ENCODE measurements around the gene DDX54. TPM values are rescaled to one million over a fixed set of nuclear protein-coding genes. Genes with fewer than 3 reads are reported as not detected.
"Not testable (repeated sequence)": the region's sequence is repeated elsewhere in the genome, so short reads cannot be mapped to it uniquely, and the experiment has no call there.

Gene DDX54
- total RNA-seq, 1 donor from 2014 or later: 122 TPM

DNA sequence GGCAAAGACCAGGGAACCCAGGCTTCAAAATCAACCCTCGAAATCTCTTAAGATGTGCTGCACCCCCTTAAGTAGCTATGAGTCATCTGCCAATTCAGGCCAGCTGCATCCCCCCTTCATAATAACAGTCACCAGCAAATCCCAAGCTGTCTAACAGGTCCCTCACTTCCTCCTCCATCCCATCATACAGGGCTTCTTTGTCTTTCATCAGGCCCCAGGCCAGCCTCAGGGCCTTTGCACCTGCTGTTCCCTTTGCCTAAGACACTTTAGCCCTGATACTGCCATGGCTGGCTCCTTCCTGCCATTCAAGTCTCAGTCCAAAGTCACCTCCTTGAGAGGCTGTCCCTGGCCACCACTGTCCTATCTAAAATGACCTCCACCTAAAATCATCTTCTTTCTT is 53.7 kb downstream of the DDX54 start:
- DNase-seq: no peak

GRCh38 chr12:113130457-113131135 is 54.7 kb downstream of the DDX54 start:
- Mint-ChIP-seq H3K4me1 (peaks cover 2% of the 10 kb centered on the region), H3K27ac (no peak overlapping the region)
- intact Hi-C loops (cut with micrococcal nuclease): loop anchor here (5.0 kb wide), 1 partner anchor 33 kb away; no protein-coding TSS in a partner anchor

More for the DNA sequence above, 53.7 kb downstream of the DDX54 start:
- intact Hi-C loops (cut with micrococcal nuclease): loop anchor here (5.0 kb wide), 1 partner anchor 34 kb away; no protein-coding TSS in a partner anchor
- Mint-ChIP-seq H3K4me1 (peaks cover 11% of the 10 kb centered on the region), H3K4me3 (no peak overlapping the region), H3K27ac (no peak overlapping the region), H3K9me3 (no peaks in the 10 kb centered on the region), H3K36me3 (ENCODE audit: low read depth) (no peaks in the 10 kb centered on the region), H3K27me3 (no peaks in the 10 kb centered on the region)

DNA sequence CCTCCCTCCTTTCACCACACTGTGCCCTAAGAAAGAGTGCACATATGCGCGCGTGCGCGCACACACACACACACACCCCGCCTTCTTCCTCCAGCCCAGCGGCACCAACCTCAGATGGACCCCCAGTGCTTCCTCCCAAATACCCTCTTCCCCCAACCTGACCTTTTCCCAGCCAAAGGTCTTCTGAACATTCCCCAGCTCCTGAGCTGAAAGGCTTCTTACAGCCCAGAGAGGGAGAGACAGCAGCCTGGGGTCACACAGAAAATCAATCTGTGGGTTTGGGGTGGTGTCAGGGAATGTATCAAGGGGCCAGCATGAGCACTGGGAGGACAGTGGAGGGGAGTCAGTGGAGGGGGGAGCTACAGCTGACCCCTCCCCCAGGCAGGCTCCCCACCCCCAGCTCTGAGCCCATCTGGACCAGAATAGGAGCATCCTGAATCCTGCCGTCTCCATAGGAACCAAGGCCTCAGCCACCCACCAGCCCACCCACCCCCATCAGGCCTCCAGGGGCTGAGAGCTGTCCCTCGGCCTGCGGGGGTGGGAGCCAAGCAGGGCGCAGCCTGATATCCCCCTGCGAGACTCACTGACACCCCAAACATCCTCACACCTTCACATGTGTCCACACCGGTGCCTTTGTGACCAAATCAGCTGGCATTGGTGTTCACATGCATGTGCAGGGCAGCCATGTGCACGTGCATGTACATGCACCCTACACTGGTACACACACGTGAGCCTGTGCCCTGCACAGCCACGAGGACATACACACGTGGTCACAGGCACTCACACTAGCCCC is 55.4 kb downstream of the DDX54 start:
- H3K36me3 Mint-ChIP-seq (ENCODE audit: low read depth): no peaks in the 10 kb centered on the region
- H3K9me3 Mint-ChIP-seq: no peaks in the 10 kb centered on the region
- H3K4me3 Mint-ChIP-seq: no peak overlapping the region
- no peak overlapping the region for H3K27ac Mint-ChIP-seq
- DNase-seq: no peak
- no peaks in the 10 kb centered on the region for H3K27me3 Mint-ChIP-seq
- intact Hi-C loops (cut with micrococcal nuclease): loop anchor here (5.0 kb wide), 1 partner anchor 33 kb away; no protein-coding TSS in a partner anchor
- no peaks in the 10 kb centered on the region for H3K4me1 Mint-ChIP-seq

More at GRCh38 chr12:113130457-113131135, 54.7 kb downstream of the DDX54 start:
- Mint-ChIP-seq H3K4me3 (no peak overlapping the region), H3K9me3 (no peaks in the 10 kb centered on the region), H3K36me3 (ENCODE audit: low read depth) (no peaks in the 10 kb centered on the region), H3K27me3 (no peaks in the 10 kb centered on the region)
- no peak for DNase-seq

GRCh38 chr12:113128802-113129663 is 56.2 kb downstream of the DDX54 start:
- Mint-ChIP-seq H3K4me3 (no peak overlapping the region), H3K9me3 (no peaks in the 10 kb centered on the region)
- intact Hi-C loops (cut with micrococcal nuclease): no loop called here

DNA sequence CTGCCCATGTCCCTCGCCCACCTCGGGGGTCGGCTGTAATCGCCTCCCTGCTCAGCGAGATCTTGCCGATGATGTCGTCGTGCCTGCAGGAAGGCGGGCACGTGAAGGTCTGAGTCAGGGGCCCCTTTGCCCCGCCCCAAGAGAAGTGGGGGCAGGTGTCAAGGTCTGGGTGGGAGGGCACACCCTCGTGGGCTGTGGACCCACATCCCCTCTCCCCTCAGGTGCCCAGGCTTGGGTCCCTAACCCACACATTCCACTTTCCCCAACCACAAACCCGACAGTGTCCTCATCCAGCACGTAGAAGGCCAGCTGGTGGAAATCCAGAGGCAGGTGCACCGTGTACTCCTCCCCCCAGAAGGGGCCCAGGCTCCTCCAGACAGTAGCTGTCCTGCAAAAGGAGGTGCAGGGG is 57.5 kb downstream of the DDX54 start:
- DNase-seq: no peak
- Mint-ChIP-seq H3K27me3 (no peaks in the 10 kb centered on the region), H3K9me3 (peaks cover 6% of the 10 kb centered on the region), H3K4me3 (no peak overlapping the region), H3K4me1 (no peaks in the 10 kb centered on the region), H3K36me3 (ENCODE audit: low read depth) (no peaks in the 10 kb centered on the region), H3K27ac (no peak overlapping the region)
- intact Hi-C loops (cut with micrococcal nuclease): no loop called here

More at GRCh38 chr12:113128802-113129663, 56.2 kb downstream of the DDX54 start:
- Mint-ChIP-seq H3K27ac (no peak overlapping the region), H3K36me3 (ENCODE audit: low read depth) (no peaks in the 10 kb centered on the region), H3K4me1 (no peaks in the 10 kb centered on the region), H3K27me3 (no peaks in the 10 kb centered on the region)
- DNase-seq: no peak

GRCh38 chr12:113120670-113121370 is 64.5 kb downstream of the DDX54 start:
- H3K36me3 Mint-ChIP-seq (ENCODE audit: low read depth): no peaks in the 10 kb centered on the region
- H3K4me3 Mint-ChIP-seq: no peak overlapping the region
- H3K4me1 Mint-ChIP-seq: no peaks in the 10 kb centered on the region
- H3K27ac Mint-ChIP-seq: no peak overlapping the region
- intact Hi-C loops (cut with micrococcal nuclease): no loop called here
- no peaks in the 10 kb centered on the region for H3K27me3 Mint-ChIP-seq
- H3K9me3 Mint-ChIP-seq: peaks cover 7% of the 10 kb centered on the region
- DNase-seq: no peak

DNA sequence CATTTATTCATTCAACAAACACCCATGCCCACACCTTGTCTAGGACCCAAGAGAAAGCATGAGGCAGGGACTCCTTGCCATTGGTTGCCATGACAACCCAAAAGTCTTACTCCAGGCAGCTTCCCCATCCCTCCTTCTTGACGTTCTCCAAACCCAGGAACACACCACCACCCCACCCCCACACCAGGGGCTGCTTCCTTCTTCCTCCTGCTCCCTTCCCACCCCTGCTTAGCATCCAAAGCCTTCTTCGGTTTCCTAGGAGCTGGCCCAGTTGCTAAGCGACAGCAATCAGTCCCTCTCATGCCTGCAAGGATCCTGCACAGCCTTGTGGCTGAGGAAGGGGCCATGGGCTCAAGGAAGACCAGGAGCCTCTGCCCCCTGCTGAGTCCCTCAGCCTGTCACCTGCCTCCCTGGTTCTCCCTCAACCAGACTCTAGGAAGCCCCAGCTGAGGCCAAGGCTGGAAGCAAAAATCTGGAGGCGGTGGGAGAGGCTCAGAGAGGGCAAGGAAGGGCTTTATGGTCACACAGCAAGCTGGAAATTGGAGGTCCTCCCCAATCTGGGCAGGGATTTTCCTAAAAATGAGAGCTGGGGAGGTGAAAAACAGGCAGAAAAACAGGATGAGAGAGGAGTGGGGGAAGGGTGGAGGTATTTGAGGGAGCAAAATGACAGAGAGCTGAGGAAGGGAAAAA is 65.2 kb downstream of the DDX54 start:
- Mint-ChIP-seq H3K9me3 (peaks cover 7% of the 10 kb centered on the region), H3K4me1 (no peaks in the 10 kb centered on the region), H3K27ac (no peak overlapping the region), H3K36me3 (ENCODE audit: low read depth) (no peaks in the 10 kb centered on the region), H3K4me3 (no peak overlapping the region), H3K27me3 (no peaks in the 10 kb centered on the region)
- intact Hi-C loops (cut with micrococcal nuclease): no loop called here
- no peak for DNase-seq

DNA sequence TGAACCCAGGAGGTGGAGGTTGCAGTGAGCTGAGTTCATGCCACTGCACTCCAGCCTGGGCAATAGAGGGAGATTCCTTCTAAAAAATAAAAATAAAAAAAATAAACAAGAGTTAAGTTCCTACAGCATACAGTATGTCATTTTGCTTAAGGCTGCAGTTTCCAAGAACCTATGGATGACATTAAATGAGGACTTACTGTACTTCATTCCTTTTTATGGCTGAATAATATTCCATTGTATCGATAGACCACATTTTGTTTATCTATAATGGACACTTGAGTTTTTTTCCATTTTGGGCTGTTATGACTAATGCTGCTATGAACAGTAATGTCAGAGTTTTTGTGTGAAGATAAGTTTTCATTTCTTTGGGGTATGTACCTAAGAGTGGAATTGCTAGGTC is 67.1 kb downstream of the DDX54 start:
- Mint-ChIP-seq H3K4me3 (no peak overlapping the region), H3K36me3 (ENCODE audit: low read depth) (no peaks in the 10 kb centered on the region)

GRCh38 chr12:113117684-113118083 is 67.6 kb downstream of the DDX54 start:
- H3K36me3 Mint-ChIP-seq (ENCODE audit: low read depth); intact Hi-C loops (cut with micrococcal nuclease); DNase-seq; H3K27ac Mint-ChIP-seq; H3K4me3 Mint-ChIP-seq; H3K27me3 Mint-ChIP-seq; H3K9me3 Mint-ChIP-seq; H3K4me1 Mint-ChIP-seq: not testable (repeated sequence)

More for the DNA sequence above, 67.1 kb downstream of the DDX54 start:
- Mint-ChIP-seq H3K27me3 (no peaks in the 10 kb centered on the region), H3K27ac (no peak overlapping the region), H3K4me1 (no peaks in the 10 kb centered on the region), H3K9me3 (peaks cover 4% of the 10 kb centered on the region)
- intact Hi-C loops (cut with micrococcal nuclease): no loop called here
- DNase-seq: no peak

DNA sequence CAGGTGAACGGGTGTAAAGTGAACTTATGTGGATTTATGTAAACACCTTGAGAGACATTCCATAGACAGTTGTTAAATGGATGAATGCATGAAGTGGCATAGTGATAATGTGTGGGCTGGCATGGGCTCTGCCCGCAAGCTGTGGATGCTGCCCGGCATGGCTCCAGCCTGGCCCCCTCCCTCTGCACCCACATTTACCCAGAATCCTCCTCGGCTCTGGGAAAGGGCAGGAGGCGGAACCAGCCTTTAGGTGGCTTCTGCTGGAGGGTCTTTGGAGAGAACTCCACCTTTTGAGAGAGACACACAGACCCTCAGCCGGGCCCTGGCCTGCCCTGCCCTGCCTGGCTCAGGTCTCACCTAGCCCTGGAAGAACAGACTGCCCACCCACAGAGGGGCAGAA is 68.4 kb downstream of the DDX54 start:
- H3K4me3 Mint-ChIP-seq: no peak overlapping the region
- intact Hi-C loops (cut with micrococcal nuclease): no loop called here
- no peak for DNase-seq
- no peaks in the 10 kb centered on the region for H3K9me3 Mint-ChIP-seq
- H3K36me3 Mint-ChIP-seq (ENCODE audit: low read depth): no peaks in the 10 kb centered on the region
- H3K27me3 Mint-ChIP-seq: no peaks in the 10 kb centered on the region
- no peak overlapping the region for H3K27ac Mint-ChIP-seq
- no peaks in the 10 kb centered on the region for H3K4me1 Mint-ChIP-seq

DNA sequence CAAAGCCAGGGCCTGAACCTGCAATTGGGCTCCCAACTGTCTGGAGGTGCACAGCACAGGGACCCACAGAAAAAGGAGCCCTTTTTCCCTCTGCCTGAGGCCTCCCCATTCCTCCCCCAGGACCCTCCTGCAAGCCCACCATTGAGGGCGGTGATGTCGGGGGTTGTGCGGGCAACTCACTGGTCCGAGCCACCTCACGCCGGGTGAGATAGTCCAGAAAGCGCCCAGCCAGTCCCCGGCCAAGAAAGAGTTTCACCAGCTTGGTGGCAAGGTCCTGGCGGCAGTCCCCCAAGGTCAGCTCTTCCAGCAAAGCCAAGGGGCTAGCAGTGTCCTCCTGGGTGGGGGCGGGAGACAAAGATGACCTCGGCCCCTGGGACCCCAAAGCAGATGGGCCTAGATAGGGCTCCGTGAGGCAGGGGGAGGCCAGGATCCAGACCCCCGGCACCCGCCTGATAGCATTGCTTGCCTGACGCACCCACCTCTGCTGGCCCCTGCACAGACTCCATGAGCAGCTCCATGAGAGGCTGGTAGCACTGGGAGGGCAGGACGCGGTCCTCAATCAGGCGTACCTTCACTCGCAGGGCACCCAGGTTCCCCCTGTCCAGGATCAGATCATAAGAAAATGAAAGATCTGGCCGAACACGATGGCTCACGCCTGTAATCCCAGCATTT is 69.7 kb downstream of the DDX54 start:
- intact Hi-C loops (cut with micrococcal nuclease): no loop called here
- Mint-ChIP-seq H3K9me3 (no peaks in the 10 kb centered on the region), H3K27me3 (no peaks in the 10 kb centered on the region), H3K4me3 (no peak overlapping the region), H3K4me1 (no peaks in the 10 kb centered on the region), H3K27ac (no peak overlapping the region), H3K36me3 (ENCODE audit: low read depth) (no peaks in the 10 kb centered on the region)
- no peak for DNase-seq

DNA sequence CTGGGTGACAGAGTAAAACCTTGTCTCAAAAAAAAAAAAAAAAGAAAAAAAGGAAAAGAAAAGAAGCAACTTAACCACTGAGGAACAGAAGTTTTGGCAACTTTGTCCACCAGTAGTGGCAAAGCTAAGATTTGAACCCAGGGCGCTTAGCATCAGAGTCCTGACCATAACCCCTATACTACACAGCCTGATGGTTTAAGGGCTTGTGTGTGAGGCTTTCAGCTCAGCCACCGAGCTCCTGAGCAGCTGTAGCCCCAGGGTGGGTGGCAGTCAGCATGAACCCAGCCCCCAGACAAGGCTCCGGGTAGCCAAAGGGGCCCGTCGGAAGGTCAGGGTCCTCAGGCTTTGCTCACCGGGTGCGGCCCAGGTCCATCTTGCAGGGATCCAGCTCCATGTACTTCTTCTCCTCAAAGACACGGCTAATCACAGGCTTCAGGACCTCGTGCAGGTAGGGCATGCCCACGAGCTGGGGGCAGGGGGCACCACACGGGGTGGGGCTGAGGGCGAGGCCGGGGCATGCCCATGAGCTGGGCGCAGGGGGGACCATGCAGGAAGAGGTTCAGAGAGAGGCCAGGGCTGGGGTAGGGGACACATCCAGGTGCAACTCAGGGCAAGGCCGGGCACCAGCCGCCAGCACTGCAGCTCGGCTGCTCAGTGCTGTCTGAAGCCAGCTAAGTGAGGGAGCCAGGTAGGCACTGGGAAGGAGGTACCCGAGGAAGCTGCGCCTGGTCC is 70.7 kb downstream of the DDX54 start:
- Mint-ChIP-seq H3K27me3 (no peaks in the 10 kb centered on the region), H3K36me3 (ENCODE audit: low read depth) (no peaks in the 10 kb centered on the region), H3K4me1 (no peaks in the 10 kb centered on the region), H3K27ac (no peak overlapping the region), H3K4me3 (no peak overlapping the region), H3K9me3 (no peaks in the 10 kb centered on the region)
- no peak for DNase-seq
- intact Hi-C loops (cut with micrococcal nuclease): no loop called here
